Raji (cell line): Measurements from ENCODE around the gene PALS1.
A peak's percentile ranks its signal among the peaks of the same experiment; 100 is the strongest.

ENCODE experiments used
- POLR2A ChIP-seq: IDR thresholded peaks from 2 replicates; pipeline ENCODE4 v1.6.1; 2011; ENCODE audit warnings: low read depth, low read length, control low read depth; ENCODE audit not compliant: insufficient read depth

PALS1 gene

GRCh38 chr14:67240168-67240932, 885 bp upstream of the PALS1 start:
- no peak for TF ChIP-seq POLR2A

GRCh38 chr14:67240978-67241410, 241 bp upstream of the PALS1 start:
- peak; percentile 57; the same call in 1 of the 2 replicates for TF ChIP-seq POLR2A

GRCh38 chr14:67242168-67242420, 859 bp downstream of the PALS1 start:
- TF ChIP-seq POLR2A = no peak

GRCh38 chr14:67245104-67245503, 3.9 kb downstream of the PALS1 start:
- no peak for TF ChIP-seq POLR2A

- TF ChIP-seq POLR2A = no peak
These were observed 10.5 kb downstream of the PALS1 start for GRCh38 chr14:67251573-67252226.

- TF ChIP-seq POLR2A = no peak
These were observed 11.9 kb downstream of the PALS1 start for GRCh38 chr14:67253076-67253635.

GRCh38 chr14:67257906-67258305, 16.7 kb downstream of the PALS1 start:
- TF ChIP-seq POLR2A = no peak

- no peak for TF ChIP-seq POLR2A
These were observed 19.7 kb downstream of the PALS1 start for GRCh38 chr14:67260965-67261364.

- TF ChIP-seq POLR2A = no peak
These were observed 22.4 kb downstream of the PALS1 start for GRCh38 chr14:67263499-67264149.

- no peak for TF ChIP-seq POLR2A
These were observed 23.9 kb downstream of the PALS1 start for GRCh38 chr14:67265131-67265530.

- no peak for TF ChIP-seq POLR2A
These were observed 26.5 kb downstream of the PALS1 start for GRCh38 chr14:67267576-67268328.

GRCh38 chr14:67268426-67269150, 27.4 kb downstream of the PALS1 start:
- no peak for TF ChIP-seq POLR2A

GRCh38 chr14:67269298-67270060, 28.2 kb downstream of the PALS1 start:
- no peak for TF ChIP-seq POLR2A
